HL-60/S4 treated with retinoic acid at 250 ng/mL for 4 days and 3 days (cell line): Measurements from ENCODE around the gene PVRIG.
"Not testable (repeated sequence)": the region's sequence is repeated elsewhere in the genome, so short reads cannot be mapped to it uniquely, and the experiment has no call there.

Source experiments
- in situ Hi-C: fragments of 300-500 bp; cut with MboI; formaldehyde crosslinking; loops from 2 replicates; pipeline ENCODE4 v1.7.0; 2022; ENCODE audit warnings: low sequenced_read_pairs

PVRIG gene

GRCh38 chr7:100270046-100270918 lies 50.5 kb downstream of the PVRIG start:
- in situ Hi-C loops = not testable (repeated sequence)
